Fibroblast of lung (primary cell): ENCODE results near the gene RPS6KA4.

Experiments
- EZH2 ChIP-seq: IDR thresholded peaks from 2 replicates; pipeline ENCODE4 v1.5.1; 2012; ENCODE audit warnings: low read length, control low read depth, mild to moderate bottlenecking; ENCODE audit errors: missing control alignments
- TF ChIP-seq, protein P1 (sequence below), 2 donors: IDR thresholded peaks in 1 of 2; conservative IDR thresholded peaks in 1 of 2; 1 replicate in 1 of 2; 2 replicates in 1 of 2; pipeline ENCODE4 v1.5.1; 2011 to 2012; ENCODE audit warnings: low read length in 2 of 2, control low read depth in 1 of 2, inconsistent platforms in 1 of 2, low read depth in 1 of 2, mild to moderate bottlenecking in 1 of 2

- TF ChIP-seq, protein P1, sequence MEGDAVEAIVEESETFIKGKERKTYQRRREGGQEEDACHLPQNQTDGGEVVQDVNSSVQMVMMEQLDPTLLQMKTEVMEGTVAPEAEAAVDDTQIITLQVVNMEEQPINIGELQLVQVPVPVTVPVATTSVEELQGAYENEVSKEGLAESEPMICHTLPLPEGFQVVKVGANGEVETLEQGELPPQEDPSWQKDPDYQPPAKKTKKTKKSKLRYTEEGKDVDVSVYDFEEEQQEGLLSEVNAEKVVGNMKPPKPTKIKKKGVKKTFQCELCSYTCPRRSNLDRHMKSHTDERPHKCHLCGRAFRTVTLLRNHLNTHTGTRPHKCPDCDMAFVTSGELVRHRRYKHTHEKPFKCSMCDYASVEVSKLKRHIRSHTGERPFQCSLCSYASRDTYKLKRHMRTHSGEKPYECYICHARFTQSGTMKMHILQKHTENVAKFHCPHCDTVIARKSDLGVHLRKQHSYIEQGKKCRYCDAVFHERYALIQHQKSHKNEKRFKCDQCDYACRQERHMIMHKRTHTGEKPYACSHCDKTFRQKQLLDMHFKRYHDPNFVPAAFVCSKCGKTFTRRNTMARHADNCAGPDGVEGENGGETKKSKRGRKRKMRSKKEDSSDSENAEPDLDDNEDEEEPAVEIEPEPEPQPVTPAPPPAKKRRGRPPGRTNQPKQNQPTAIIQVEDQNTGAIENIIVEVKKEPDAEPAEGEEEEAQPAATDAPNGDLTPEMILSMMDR (conservative IDR thresholded peaks at IDR 0.05 in 1 of 2, IDR thresholded peaks at IDR 0.05 in 1 of 2; ENCODE audit: low read depth in 1 of 2, low read length in 2 of 2): no peak
- TF ChIP-seq EZH2: no peak
These were observed 51.4 kb downstream of the RPS6KA4 start for GRCh38 chr11:64410404-64410734.
